Ramos (cell line): ENCODE data around the gene RAPGEF4.

Experiments
- in situ Hi-C: fragments of 300-500 bp; cut with MboI; formaldehyde crosslinking; loops from one replicate; pipeline ENCODE4 v1.14.3; 2022; ENCODE audit warnings: low sequenced_read_pairs; ENCODE audit not compliant: unreplicated experiment

Gene RAPGEF4

DNA sequence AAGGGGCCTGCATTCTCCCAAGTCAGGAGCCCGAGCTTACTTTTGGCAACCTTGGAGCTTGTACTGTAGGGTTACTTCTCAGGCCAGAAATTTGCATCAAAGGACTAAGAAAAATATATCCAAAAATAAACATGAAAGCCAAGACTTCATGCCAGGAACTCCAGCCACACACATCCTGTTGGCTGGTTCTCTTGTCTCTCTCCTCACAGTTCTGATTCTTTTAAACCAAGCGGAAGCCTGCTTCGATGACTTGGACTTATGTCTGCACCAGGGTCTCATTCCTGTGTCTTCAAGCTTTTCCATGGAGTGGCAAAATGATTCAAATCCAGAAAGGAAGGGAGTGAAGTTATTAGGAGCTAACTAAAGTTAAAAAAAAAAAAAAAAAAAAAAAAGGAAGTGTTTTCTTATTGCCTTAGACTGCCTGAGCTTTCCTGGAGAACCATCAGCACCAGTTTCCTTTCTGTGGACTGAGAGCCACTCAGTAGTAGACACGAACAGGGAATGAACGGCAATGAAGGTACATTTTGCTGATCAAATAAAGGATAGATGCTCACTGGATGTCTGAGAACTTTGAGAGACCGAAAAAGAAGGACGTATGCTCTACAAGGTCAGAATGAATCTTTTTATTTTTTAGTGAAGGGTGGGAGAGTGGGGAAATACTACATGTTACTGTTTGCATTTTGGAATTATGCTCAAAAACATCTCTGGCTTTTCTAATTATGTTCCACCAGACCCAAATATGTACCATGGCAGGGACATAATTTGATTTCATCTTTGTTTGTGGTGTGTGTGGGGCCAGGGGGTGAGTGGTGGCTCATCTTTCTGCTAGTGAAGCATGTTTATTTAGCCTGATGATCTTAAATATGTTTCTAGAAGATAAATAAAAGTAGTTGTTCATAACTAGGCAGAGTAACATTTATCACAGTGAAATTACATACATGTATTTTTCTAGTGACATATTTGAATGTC lies 86.0 kb downstream of the RAPGEF4 start:
- in situ Hi-C loops = no loop called here

DNA sequence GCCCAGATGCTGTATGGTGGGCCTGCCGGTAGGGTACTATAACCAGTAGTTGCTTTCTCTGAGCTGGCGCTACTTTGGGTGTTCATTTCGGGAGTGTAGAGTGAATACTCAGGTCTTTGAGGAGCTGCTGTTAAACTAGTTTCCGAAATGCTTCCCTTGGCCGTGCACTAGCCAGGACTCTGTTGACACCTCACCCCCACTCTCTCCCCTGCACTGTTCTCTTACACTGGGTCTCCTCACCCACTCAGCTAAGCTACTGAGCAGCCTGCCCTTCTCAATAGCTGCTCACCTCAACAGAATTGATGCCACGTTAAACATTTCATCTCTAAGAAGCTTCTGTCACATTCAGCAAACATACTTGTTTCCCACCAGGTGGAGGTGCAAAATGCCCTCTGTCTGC lies 86.9 kb downstream of the RAPGEF4 start:
- in situ Hi-C loops = no loop called here

DNA sequence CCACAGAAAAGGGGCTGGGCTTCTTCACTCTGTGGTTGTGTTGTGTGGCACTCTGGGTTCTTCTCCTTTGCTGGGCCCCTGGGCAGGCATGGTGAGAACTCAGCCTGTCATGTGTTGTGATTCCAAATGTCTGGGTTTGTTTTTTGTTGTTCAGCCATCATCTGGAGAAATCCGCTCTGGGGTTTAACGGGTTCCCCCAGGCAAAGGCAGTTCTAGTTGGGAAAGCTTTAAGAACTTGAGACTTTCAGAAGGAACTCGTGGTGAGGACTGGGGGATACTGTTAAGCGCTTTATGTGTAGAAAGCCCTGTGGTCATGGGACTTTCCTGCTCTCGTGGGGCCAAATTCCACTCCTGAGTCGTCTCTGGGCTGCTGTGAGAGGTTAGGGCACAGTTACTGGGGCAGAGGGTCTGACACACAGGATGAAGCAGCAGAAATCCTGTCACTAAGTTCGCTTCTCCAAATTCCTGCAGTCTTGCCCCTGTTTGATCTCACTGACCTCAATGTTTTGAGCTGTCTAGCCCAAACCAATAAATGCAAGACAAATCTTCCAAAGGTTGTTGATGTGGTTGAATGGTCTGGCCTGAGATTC lies 87.7 kb downstream of the RAPGEF4 start:
- in situ Hi-C loops = no loop called here

DNA sequence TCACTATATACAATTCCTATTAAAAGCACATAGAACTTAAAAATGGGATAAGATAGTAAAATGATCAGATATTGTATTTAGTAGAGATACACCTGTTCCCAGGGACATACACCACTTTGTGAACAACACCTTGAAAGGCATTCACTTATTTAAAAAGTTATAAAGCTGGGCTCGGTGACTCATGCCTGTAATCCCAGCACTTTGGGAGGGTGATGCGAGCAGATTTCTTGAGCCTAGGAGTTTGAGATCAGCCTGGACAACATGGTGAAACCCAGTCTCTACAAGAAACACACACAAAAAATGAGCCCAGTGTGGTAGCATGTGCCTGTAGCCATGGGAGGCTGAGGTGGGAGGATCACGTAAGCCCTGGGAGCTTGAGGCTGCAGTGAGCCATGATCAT lies 90.9 kb downstream of the RAPGEF4 start:
- in situ Hi-C loops = no loop called here

DNA sequence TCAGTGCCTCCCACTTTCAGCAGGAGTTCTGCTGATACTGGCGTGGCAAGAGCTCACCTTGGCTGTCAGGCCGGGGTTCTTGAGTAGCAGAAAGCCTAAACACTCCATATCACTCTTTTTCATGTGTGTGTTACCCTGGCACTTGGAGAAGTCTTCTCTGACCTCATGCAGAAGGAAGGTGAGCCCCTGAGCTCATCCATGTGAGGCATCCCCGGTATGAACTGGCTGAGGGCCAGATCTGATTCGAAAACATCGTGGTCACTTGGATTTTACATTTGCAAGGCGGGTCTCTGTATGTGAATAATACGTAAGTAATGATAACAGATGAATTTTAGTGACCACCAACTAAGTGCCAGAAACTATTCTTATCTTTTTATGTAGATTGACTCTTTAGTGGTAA lies 93.6 kb downstream of the RAPGEF4 start:
- in situ Hi-C loops = no loop called here

DNA sequence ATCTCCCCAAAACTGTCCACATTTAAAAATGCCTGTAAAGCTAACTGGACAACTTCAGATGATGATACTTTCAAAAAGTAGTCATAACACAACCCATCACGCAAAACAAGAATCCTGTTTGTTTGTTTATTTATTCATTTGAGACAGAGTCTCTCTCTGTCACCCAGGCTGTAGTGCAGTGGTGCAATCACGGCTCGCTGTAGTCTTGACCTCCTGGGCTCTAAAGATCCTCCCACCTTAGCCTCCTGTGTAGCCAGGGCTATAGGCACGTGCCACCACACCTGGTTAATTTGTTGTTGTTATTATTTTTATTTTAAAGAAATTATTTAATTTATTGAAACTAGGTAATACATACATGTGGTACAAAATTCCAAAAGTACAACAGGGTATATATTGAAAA lies 94.8 kb downstream of the RAPGEF4 start:
- in situ Hi-C loops = no loop called here

DNA sequence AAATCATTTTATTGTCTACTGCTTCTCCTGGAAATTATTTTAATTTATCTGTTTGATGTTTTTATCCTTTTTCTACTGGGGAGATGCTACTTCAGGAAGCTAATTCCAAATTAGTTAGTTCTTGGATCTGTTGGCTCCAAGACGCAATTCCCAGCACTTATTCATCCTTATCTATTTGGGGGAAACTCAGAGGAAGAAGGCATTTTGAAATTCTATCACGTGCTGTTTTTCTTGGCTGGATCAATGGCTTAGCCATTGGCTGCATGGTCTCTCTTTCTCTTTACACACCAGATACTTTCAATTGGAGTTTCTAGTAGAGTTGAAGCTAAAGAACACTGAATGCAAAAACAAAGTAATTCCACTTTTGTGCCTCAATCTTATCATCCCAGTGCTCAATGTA lies 98.3 kb downstream of the RAPGEF4 start:
- in situ Hi-C loops = no loop called here

DNA sequence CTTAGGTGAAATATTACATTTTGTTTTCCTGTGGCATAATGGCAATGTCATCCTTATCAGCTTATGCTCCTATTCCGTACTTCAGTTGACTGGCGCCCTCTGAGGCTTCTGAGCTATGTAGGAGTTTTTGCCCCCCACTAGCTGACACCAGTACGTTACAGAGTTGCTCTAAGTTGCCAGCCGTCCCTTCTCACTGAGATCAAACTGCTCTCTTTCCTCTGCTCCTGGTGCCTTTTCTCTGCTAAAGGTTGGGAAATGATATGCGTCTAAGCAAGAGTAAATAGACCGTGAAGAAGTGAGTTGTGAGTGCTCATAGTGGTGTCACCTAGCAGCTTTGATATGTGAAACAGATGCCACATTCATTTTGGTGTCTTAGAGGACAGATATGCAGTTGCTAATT lies 99.2 kb downstream of the RAPGEF4 start:
- in situ Hi-C loops = no loop called here

DNA sequence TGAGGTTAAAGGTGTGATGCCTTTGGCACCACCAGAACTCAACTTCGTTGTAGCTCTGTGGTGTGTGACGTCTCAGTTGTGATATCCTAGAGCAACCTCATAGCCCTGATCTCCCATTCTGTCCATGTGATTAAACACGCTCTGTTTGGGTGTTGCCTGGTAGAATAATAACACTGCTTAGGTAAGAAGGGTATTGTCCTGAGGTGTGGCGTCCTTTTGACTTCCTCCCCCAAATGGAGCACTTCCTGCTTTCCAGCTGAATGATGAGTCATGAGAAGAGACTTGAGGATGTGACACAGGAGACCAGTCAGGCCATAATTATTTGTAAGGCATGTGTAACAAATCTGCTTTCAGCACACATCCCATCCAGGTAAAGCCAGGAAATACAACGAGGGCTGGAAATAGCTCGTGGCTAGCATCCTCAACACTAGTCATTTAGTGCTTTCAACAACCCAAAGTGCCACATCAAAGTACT lies 100.7 kb downstream of the RAPGEF4 start:
- in situ Hi-C loops = no loop called here

DNA sequence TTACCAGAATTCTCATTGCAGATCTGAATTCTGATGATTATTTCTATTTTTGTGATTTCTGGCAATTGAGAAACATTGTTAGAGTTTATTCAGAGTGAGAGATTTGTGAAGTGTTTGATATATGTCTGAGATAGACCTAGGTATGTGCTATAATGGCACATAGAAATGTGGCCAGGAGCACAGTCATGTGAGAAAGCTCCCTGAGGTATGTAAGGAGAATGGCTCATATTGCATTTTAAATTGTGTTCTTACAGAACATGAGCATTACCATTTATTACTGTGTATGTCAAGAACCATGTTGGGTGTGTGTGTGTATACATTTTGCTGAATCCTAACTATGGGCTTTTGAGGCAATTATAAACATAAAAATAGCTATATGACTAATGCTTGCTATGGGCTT lies 101.2 kb downstream of the RAPGEF4 start:
- in situ Hi-C loops = no loop called here

DNA sequence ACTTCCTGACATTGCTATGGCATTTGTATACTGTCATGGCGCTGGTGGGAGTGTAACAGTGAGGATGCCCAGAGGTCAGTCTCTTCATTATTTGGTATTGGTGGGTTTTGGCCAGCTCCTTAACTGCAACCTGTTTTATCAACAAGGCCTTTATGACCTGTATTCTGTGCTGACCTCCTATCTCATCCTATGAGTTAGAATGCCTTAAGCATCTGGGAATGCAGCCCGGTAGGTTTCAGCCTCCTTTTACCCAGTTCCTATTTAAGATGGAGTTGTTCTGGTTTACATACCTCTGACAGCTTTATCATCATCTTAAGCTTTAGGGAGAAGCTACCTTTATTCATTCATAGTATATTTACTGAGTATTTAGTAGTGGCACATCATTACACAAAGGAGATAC lies 103.8 kb downstream of the RAPGEF4 start:
- in situ Hi-C loops = no loop called here

DNA sequence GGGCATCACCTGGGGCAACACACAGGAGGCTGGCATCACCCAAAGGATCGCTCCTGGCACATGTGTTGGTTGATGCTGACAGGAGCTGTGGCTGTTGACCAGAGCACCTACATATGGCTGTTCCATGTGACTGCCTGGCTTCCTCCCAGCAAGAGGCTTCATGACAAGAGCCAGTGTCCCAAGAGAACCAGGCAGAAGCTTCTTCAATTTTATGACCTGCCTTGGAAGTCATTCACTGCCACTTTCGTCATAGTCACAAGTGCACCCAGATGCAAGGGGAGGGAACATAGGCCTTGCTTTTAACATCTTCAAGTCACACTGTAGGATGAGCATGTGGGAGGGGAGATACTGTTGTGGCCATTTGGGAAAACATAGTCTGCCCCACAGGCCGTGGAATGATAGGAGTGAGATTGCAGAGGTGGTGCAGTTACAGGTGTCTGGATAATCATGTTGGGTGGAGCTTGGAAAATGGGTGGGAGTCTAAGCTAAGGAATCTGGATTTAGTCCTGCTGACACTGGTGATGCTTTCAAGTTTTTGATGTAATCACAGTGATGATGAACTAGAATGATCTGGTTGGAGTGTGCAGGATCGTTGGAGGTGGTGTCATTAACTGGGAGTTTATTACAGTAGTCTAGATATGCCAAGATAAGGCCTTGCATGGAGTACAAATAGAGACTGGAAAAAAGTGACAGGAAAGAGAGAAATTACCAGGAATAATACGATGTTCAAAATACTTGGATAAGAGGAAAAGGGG lies 107.0 kb downstream of the RAPGEF4 start:
- in situ Hi-C loops = no loop called here

DNA sequence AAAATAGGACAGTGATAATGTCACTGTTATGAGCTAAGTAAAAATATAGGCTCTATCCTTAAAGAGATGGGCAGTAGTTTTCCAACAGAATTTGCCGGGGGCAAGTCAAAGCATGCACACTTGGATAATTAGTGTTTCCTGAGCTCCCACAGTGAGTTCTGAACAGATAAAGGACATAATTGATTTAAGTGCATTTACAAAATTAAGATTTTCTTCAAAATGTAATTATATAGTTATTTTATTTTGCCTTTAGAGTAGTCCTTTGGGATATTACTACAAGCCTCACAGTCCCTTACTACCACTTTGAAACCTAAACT lies 107.6 kb downstream of the RAPGEF4 start:
- in situ Hi-C loops = no loop called here

DNA sequence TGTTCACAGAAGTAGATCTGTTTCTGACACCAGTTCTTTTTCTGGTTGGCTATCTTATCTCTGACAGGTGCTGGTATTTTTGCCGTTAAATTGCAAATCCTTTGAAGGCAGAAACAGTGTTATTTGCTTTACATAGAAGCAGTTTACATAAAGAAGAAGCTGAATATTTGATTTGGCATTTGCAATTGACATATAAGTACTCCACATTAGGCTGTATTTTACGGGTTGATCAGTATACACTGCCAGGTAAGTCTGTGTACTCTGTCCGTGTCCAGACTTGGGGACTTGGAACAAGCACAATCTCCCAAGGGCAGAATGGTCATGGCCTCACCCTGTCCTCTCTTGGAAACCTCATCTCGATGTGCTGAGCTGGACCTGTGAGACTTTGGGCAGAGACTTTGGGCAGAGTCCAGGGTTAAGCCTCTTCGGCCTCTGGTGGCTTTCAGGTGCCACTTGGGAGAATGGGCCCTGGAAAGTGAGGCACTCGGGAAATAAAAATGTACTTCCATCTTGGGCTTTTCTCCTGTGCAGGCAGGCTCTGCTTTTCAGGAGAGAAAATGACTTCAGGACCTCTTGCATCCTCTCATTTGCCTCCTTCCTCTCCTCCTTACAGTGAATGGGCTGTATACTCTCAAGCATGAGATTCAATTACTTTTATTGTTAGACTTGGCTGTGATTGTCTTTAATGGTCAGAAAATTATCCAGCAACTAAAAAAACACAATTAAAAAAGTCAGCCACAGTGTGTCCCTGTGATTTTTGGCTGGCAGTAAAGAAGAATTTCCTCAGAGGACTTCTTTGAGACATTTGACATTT lies 108.5 kb downstream of the RAPGEF4 start:
- in situ Hi-C loops = no loop called here

DNA sequence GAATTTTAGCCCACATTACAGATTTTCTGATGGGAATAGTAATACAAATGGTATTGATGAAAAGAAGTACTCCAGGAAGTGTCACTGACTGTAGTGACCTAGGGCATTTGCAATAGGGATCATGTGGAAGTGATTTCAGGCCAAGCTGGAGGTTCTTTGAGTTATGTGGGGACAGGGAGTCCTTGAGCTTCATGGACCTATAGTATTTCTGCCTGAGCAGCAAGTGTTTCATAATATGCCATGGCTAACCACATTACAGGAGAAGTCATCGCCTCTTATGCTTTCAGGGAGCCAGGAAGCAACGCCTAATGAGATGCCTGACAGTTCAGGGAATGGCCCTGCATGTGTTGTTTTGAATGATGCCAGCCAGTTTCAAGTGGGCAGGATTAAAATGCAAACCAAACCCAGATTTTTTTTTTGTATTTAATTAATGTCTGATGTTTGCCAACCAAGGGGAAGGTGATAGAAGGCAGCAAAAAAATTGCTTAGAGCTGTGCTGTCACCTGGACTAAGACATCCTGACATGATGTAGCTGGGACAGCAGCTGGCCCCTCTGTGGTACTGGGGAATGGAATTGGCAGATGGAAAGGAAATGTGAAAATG lies 109.5 kb downstream of the RAPGEF4 start:
- in situ Hi-C loops = no loop called here

DNA sequence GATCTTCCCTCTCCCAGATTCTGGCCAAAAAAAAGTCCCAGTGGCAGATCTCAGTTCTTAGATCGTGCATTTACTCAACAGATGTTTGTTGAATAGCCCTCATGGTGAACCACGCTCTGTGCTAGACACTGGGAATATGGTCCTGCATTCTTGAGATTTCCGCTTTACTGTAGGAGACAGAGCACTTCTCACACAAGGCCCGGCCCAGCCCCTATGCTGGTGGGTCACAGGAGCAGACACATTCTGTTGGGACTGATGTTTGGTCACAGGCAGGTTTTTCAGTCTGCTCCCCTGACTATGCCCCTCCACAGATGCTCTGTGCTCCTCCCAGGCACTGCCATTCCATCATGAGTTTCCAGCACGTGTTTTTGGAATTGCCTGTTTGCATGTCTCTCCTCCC lies 110.9 kb downstream of the RAPGEF4 start:
- in situ Hi-C loops = no loop called here

DNA sequence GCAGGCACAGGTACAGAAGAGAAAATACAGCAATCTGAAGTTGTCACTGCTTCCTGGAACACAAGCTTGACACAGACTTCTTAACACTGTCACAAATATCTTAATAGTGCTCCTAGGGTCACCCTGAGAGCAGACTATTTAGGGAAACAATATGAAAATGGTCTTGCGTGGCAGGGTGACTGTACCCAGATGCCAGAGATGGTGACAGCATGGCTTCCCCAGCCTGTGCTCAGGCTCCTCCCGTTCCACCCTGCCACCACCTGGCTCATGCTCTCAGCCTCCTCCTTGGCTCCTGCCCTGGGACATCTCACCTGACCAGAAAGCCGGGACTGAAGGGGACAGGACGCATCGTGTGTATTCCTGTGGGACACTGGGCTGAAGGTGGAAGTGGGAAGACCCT lies 111.5 kb downstream of the RAPGEF4 start:
- in situ Hi-C loops = no loop called here

DNA sequence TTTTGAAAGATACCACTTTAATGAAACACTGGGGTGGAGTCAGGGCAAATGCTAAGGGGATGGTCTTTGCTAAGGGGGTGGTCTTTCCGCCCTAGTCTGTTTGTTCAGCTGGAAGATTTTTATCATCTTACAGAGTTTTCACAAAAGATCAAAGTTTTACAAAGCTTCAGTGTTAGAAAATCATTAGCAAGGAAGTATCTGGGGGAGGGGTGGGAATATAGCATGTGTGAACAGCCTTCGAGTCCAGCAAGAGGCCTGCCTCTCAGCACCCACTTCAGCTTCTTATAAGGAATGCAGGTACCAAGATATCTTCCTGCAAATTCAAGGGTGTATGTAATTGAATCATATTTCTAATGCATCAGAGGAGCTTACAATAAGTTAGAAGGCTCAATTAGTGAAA lies 112.9 kb downstream of the RAPGEF4 start:
- in situ Hi-C loops = no loop called here

DNA sequence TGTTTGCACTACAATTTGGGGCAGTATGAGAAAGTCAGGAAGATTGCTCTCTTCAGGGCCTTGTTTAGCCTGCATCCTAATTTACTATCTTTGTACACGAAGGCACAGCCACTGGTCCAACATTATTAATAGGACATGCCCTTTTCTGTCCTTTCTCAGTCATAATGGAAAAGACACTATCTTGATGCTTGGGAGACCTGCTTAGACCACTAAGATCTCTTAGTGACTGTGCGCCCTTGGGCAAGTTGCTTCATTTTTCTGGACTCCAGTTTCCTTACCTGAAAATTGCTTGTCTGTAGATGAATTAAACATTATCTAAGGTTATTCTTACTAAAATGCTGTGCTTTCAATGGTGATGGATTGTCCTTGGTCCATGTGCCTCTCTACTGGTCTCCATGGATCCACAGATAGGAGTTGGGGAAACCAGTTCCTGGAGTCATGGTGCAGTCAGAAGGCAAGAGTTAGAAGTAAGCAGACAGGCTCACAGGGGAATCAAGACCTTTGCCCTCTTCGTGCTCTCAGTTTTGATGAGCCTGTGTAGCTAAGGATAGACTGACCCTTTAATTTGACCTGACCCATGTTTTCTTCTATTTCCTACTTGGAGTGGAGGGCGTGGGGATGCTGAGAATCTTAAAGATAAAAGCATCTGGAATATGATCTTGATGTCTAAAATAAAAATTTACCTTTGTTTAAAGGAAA lies 114.0 kb downstream of the RAPGEF4 start:
- in situ Hi-C loops = no loop called here
